Activated CD8-positive, alpha-beta memory T cell treated with anti-CD3 and anti-CD28 coated beads for 24 hours (primary cell): ENCODE measurements around the gene FMO2.

Experiments
- DNase-seq: peaks from one replicate; pipeline ENCODE4 v3.0.0-alpha.2; 2020

The FMO2 gene

DNA sequence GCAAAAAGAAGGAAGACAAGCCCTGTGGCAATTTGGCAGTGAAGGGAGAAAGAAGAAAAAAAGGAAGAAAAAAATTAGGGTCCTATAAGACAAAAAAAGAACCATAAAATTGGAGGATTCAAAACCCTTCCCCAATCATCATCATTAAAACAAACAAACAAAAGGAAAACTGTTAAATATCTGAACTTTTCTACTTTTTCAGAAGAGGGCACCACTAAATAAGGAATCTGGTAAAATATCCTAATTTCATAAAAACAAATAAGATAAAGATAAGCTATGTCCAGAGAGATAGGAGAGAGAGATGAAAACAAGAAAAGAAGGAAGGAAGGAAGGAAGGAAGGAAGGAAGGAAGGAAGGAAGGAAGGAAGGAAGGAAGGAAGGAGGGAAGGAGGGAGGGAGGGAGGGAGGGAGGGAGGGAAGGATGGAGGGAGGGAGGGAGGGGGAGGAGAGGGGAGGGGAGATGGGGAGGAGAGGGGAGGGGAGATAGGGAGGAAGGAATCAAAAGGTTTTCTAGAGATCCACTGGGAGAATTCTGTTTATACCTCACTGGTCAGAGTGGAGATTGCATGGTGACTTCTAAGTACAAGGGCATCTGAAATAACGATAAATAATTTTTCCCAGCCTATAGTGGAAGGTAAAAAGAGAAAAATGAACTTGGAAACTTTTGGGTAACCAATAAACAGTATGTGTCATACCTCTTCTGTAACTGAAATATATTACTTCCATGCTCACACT is 10.4 kb upstream of the FMO2 start:
- no peak for DNase-seq

DNA sequence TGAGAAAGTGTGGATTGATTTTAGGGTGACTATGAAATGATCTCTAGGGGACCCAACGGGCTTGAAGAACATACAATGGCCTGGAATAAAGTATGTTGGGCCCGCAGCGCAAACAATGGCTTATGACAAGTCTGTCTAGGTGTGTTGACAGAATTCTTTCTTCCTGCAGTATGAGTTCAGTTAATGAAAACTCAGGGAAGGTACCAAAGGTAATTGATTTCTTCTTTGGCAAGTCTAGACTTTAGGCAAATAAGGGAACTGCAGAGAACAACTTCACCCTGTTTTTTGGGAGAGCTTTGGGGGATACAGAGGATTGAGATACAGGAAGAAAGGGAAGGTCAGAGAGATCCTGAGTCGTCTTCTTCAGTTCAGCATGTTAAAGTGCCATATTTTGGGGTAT is 7.8 kb upstream of the FMO2 start:
- no peak for DNase-seq

DNA sequence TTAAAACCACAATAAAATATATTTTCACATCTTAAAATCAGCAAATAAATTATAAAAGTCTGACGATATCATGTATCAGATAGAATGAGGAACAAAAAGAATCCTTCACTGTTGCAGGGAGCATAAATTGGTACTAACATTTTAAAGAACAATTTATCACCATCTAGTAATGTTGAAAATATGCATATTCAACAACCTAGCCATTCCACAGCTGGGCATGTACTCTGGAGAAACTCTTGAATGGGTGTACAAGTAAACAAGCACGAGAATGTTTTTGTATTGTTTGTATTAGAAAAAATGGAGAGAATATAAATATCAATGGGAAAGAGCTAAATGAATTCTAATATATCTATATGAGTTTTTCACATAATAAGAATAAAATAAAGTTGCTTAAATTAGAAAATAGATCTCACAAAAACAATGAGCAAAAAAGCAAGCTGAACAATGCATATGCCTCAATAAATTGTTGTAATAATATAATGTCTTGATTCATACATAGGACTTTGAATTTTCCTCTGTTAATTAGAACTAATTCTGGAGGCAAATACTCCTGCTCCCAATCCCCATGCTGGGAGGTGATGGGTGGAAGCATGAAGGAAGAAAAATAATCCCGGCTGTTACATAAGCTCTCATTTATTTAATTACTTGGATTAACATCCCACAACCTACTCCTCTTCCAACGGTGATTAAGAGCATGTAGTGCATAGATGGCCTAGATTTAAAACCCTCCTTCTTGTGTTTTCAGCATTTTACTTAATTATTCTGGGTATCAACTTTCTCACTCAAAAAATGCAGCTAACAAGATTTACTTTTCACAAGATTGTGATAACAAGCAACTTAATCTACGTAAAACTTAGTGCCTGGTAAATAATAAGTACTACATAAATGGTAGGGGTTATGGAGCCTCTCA is 5.5 kb upstream of the FMO2 start:
- no peak for DNase-seq

DNA sequence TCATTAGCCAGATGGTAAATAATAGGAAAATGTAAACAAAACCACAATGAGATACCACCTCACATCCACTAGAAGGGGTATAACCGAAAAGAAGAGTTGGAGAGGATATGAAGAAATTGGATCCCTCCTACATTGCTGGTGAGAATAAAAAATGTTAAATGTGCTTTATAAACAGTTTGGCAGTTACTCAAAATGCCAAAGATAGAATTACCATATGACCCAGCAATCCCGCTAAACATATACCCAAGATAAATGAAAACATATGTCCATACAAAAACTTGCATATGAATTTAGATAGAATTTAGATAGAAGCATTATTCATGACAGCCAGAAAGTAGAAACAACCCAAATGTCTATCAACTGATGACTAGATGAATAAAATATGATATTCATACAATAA is 4.4 kb upstream of the FMO2 start:
- no peak for DNase-seq

DNA sequence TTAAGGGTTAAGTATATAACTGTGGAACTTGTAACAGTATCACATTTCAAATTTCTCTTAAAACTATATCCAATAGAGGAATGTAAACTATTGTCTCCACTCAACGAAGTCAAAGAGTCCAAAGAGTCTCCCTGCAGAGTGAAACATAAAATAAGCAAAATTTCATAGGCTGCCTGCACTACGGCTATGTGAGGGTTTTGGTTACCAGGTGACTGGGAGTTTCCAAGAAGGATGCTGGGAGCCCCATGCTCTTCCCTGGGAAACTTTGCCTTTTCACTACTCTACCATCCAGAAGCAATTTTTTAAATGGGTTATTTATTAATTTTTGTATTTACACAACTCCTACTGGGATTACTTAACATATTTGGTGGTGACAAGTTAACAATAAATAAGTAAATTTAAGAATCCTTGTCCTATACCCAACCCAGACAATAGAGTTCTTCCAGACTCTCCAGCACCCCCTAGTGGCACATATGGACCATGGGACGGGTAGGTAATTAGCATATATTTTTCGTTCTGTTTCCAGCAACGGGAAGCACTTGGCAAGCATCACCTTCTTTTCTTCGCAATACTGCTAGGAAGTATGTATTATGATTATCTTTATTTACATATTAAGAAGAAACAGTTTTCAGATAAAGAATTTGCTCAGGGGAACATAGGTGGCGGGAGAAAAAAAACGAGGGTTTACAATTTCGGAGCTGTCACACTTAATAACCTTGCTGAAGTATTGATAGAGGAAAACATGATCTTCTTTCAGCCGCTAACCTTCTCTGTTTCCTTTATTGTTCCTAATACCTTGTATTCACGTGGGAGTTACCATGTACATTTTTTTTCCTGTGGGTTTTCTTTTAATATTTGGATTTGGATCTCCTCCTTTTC is 3.5 kb downstream of the FMO2 start:
- no peak for DNase-seq

DNA sequence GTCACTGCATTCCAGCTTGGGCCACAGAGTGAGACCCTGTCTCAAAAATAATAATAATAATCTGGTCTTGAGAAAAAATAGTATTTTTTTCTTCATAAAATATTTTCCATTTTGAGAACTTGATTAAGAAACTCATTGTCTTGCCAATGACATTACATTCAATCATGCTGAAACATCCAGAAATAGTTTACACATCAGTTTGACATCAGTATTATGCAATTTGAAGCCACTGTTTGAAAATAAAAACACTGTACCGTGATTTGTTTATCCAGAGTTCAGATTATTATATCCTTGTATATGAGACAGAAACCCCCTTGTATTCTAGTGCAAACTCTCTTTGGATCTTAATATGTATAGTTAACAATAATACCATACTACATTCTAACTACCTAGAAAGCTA is 6.9 kb downstream of the FMO2 start:
- DNase-seq, result no peak

DNA sequence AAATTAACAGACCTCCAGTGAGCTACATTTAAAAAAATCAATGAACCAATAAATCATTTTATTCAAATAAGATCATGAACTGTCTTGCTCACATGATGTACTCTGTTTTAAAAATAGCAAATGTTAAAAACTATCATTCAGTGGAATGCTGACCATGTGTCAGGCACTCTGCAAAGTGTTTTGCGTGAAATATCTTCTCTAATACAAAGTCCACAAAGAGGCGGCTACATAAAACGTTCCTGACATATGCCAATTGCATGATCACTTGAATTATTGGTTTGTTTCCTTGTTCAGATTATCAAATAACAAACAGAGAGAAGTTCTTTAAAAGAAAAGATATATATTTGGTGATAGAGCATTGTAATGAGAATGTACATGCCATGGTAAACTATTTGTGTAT is 10.7 kb downstream of the FMO2 start:
- DNase-seq, result no peak

DNA sequence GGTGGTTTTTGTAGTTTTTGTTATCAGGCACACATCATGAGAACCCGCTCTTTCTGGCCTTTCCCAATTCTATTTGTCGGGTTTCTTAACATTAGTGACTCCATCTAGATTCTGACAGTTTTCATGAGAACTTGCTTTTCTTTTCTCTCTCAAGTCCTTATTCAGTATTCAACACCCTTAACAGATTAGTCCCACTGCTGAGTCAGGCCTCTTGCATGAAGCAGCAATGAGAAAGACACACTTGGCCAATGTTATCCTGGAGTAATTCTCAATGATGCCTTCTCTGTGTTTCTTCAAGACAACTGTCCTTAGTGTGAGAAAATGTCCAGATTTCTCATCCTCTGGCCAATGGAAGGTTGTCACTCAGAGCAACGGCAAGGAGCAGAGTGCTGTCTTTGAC is 11.3 kb downstream of the FMO2 start:
- no peak for DNase-seq

DNA sequence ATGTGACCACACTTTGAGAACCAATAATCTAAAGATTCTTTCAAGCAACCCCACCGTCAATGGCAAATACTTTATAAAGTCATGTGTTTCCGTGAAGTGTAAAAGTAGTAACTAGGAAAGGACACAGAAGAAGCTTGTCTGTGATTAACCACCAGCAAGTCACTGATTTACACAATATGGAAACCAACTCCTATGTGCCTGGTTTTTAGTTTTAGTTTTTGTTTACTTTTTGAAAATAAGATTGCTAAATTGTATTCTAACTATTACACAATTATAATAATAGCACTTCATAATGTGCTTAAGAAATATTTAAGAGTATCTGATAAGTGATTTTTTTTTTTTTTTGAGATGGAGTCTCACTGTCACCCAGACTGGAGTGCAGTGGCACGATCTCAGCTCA is 13.0 kb downstream of the FMO2 start:
- DNase-seq, result no peak

DNA sequence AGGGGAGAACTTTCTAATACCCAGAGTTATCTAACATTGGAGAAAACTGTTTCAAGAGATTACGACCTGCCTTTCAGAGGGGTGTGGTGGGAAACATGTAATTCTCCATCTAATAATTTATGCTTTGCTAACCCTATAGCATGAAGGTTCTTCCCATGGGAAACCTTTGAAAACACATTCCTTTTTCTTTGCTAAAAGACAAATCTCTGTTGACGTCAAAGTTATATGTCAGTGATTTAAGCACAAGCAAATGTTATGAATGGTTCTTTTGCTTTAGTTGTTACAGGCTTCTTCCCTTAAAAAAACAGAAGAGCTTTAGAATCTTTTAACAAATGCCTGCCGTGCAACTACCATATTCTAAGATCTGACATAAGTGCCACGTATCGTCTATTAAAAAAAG is 19.2 kb downstream of the FMO2 start:
- no peak for DNase-seq

DNA sequence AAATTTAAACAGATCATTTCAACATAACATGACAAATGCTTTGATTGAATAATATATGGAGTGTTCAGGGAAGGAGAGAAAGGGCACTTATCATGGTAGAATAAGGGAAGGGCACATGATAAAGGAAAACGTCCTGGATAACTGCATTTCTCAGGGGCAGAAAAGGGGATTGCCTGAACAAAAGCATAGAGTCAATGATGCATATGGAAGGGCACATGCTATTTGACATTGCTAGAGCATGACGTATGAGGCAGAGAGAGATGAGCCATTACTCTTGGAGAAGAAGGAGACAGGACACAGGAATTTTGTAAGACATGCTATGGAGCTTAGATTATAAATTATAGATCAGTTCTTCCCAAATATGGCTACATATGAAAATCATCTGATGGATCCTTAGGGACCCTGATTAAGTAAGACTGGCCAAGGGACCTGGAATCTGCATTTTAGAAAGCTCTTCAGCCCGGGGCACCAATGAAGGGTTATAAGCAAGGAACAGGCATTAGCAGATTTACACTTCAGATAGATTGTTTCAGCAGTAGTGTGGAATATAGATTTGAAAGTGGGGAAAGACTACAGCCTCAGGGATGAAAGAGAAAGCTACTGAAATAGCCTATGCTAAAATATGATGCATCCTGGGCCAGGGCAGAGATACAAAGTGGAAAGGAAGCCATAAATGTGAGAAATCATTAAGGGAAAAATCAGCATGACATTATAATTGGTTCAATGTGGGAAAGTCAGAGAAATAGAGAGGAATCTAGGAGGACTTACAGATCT is 21.3 kb downstream of the FMO2 start:
- no peak for DNase-seq

DNA sequence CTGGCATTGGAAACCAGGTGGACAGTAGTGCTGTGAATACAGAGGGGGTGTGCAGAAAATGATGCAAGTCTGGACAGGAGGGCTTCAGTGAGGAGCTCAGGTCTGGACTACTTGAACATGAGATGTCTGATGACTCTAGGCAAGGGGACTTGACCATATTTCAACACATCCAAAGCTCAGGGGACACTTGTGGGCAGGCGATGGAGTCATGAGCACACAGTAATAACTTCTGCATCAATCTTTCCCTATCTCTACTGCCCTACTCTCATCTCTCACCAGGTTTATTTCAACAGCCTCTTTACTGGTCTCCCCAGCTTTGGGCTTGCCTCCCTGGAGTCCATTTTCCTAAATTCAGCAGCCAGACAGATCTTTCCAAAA is 21.9 kb downstream of the FMO2 start:
- no peak for DNase-seq

DNA sequence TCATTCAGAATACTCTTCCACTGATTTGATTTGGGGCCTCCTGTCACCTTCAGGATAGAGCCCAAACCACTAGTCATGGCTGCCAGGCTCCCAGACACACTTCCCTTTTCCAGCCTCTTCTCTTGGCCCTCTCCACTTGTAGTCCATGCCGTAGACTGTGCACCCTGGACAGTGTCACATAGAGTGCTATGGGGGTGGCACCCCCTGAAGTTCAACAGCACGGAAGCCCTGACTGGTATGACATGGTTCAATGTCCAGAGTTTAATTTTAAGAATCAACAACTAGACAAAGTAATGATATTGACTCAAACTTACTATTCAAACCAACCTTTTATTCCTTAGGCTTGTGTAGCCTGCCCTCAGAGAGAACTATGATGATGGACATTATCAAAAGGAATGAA is 22.3 kb downstream of the FMO2 start:
- DNase-seq, result no peak

DNA sequence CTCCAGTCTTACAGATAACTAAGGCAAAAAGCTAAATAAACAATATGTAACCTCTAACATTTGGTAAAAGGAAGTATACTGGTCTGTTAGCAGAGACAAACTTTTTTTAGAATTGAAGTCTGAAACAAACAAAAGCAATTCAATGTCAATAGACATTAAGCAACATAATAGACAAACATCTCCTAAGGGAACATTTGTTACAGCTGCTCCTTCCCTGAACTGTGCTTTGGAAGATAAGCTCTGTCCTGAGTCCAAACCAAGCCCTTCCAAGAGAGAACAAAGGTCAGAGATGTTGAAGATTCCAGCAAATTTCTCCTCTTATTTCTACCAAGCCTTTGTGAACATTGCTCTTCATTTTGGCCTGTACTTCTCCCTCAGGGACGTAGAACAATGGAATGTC is 25.3 kb downstream of the FMO2 start:
- no peak for DNase-seq

DNA sequence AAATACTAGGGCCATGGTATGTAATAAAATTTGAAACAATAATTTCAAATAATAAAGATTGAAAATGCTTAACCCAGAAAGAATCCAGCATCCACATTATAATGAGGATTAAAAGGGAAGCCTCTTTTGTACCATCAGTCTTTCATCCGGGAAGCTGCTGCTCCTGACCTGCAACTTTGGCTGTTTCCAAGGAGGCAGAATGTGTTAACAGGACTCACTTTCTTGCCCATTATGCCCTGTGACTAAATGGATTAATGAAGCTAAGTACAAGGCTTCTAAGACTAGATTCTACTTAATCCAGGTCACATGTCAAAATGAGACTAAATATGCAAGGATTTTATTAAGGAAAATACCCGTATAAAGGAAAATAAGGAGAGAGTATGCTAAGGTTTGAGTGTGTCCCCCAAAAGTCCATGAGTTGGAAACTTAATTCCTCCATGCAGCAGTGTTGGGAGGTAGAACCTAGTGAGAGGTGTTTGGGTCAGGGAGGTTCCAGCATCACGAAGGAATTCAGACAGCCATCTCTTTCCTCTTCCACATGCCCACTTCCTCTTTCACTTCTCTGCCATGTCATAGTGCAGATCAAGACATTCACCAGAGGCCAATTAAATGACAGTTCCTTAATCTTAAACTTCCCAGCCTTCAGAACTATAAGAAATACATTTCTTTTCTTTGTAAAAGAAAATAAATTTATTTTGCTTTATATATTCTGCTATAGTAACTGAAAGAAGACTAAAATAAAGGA is 27.7 kb downstream of the FMO2 start:
- DNase-seq, result no peak

DNA sequence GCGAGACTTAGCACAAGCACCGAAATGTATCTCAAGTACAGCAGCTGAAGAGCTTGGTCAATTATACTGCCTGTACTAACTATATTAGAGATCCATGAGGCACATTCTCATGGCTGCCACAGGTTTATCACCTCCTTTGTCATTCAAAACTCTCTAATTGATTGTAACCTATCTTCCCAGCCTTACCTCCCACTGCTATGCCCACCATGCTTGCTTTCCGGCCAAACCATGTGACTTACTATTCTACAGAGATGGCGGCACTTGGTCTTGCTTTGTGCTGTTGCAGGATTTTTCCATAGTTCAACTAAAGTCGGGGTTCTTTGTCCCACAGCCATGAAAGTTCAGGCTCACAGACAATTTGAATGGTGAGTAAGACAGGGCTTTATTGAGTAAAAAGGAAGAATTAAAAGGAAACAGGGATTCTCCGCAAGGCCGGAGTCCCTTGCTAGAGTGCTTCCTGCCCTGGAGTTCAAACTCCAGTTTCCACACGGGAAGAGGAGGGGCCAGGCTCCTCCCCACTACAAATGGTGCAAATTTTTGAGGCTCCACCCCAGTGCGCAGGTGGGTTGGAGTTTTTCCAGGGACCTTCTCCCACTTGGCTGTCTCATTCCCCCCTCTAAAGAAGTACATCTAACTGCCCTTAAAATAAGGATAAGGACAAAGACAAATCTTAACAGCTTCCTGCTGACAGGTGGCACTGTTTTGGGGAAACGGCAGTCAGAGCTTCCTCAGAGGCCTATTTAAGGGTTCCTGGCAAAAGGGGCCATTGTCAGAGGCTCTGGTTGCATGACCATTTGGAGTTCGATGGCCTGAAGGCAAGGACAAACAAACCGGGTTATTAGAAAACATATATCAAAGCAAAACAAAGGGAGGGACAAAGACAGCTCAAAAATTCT is 28.7 kb downstream of the FMO2 start:
- no peak for DNase-seq

DNA sequence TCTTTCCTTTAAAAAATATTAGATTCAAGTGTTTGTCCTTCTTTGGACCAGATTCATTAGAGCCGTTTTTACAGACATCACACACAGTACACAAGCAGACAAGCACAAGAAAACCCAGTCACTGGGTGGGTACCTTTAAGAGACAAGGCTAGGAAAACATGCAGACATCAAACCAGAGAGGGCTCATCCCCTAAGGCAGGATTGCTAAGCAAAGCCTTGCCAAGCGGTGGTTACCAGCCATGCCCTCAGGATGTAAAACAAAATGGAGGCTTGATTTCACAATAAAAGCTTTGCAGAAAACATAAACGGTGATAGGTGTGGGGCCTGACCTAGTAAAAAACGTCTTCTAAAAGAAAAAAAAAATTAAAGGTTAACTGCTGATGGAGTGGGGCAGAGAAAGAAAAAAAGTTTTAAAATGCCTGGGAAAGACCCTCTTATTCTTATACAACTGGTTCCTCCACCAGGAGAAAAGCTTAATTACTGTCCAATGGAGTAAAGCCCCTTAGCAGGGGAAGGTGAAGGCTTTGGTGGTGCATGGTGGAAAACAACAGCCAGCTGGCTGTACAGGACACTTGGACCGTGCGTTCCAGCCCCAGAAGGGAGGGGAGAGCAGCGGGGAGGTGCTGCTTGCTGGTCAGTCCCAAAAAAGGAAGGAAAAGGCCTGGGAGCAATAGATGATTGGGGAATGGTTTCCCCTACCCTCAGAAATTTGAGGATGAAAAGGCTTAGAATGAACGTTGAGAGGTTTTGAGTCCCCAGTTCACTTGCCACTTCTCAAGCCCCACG is 32.8 kb downstream of the FMO2 start:
- no peak for DNase-seq

DNA sequence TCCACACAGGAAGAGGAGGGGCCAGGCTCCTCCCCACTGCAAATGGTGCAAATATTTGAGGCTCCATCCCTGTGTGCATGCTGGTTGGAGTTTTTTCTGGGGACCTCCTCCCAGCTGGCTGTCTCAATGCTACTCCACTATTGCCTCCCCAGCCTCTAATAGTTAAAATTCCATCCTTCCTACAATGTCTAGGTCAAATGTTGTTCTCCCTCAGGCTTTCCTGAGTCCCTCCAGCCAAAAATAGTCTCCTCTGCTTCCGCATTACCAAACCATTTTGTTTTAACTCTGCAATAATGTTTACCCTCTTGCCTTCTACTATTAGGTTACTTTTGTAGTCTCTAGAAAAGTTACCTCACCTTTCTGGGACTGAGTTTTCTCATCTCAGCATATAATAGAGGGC is 33.6 kb downstream of the FMO2 start:
- no peak for DNase-seq

DNA sequence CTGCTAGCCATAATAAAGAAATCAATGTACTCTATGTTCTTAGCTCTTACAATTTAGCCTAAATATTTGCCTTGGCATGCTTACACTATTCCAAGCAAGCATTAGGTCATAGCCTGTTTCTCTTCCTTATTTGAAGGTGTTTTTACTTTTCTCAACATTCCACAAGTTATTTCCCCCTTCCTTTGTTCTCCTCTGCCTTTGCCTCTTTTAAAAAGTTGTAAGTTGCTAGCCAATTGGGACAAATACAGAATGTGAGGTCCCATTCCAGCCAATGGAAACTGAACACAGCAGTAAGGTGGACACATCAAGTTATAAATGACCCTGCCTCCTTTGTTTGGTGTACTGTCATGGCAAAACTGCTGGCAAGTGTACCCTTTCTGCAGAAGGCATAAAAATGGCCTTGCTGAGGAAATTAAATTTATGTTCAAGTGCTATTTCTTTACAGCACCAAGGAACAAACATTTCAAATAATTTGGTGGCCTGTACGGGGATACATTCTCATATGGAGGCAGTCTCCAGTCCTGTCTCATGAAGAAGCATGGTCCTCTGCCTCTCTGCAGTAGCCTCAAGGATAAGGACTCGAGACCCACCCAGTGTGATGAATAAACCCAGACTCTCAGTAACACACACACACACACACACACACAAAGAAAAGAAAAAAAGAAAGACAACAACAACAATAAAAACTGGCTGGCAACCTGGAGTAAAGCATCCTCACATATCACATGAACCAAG is 34.4 kb downstream of the FMO2 start:
- no peak for DNase-seq
